GM12878 (cell line): ENCODE measurements around the gene SPP2. TPM values are rescaled to one million over a fixed set of nuclear protein-coding genes. Genes with fewer than 3 reads are reported as not detected.

Experiments
- ATAC-seq: fragments of 200-7000 bp; cut with Tn5 transposase; 3 replicates; pipeline ENCODE4 v1.9.1; 2020; ENCODE audit warnings: mild to moderate bottlenecking, moderate library complexity
- BruUV-seq: library from RNA; stranded (reverse); fragments of 400-500 nt; replicated peaks from 2 replicates; lab custom pipeline; 2021; lab: Mats Ljungman, UMichigan
- CTCF ChIA-PET: fragments of 300-600 bp; sonication (Branson Sonifier 250); formaldehyde crosslinking; extraction: SDS; loops from one replicate; lab custom pipeline; 2021; ENCODE audit warnings: inconsistent platforms; lab: Yijun Ruan, JAX
- POLR2A ChIA-PET: fragments of 350-600 bp; formaldehyde crosslinking; extraction: SDS; loops from one replicate; lab custom pipeline; 2021; ENCODE audit warnings: inconsistent platforms; lab: Charles Lee
- RAD21 ChIA-PET: fragments of 300-600 bp; sonication (Branson Sonifier 250); formaldehyde crosslinking; loops from one replicate; lab custom pipeline; 2023; ENCODE audit warnings: antibody characterized with exemption; ENCODE audit not compliant: unreplicated experiment; lab: Charles Lee
- SMC1A ChIA-PET: fragments of 300-600 bp; sonication (Branson Sonifier 250); formaldehyde crosslinking; loops from one replicate; lab custom pipeline; 2023; ENCODE audit not compliant: unreplicated experiment, uncharacterized antibody; lab: Charles Lee
- DNase-seq: peaks from one replicate; pipeline ENCODE4 v3.0.0-alpha.2; 2011; ENCODE audit warnings: low read depth, low spot score
- FAIRE-seq: peaks from 3 replicates; lab custom pipeline; 2011; peaks lifted over from hg19 to GRCh38; lab: Jason Lieb, UNC
- H2AFZ ChIP-seq: 2 replicates; pipeline ENCODE4 v1.6.0; 2011; ENCODE audit warnings: low read depth, low read length, control low read depth; ENCODE audit not compliant: control insufficient read depth
- H3K27ac ChIP-seq: 2 replicates; pipeline ENCODE4 v1.5.1; 2011; ENCODE audit warnings: control low read depth; ENCODE audit not compliant: control insufficient read depth, insufficient read depth
- H3K27me3 ChIP-seq, 2 experiments: replicated peaks in 1 of 2; 2 replicates each; pipeline versions ENCODE4 v1.6.0 to v1.6.1; 2011; ENCODE audit warnings: low read length in 1 of 2; ENCODE audit not compliant: control insufficient read depth in 2 of 2, insufficient read depth in 2 of 2
- H3K36me3 ChIP-seq, 2 experiments: 2 replicates each; pipeline ENCODE4 v1.5.1; 2011; ENCODE audit warnings: low read length in 1 of 2; ENCODE audit not compliant: control insufficient read depth in 2 of 2, insufficient read depth in 2 of 2
- H3K4me1 ChIP-seq: 2 replicates; pipeline ENCODE4 v1.6.1; 2011; ENCODE audit warnings: mild to moderate bottlenecking, low read length, moderate library complexity, mixed read lengths; ENCODE audit not compliant: control insufficient read depth, insufficient read depth
- H3K4me2 ChIP-seq: 2 replicates; pipeline ENCODE4 v1.6.0; 2011; ENCODE audit warnings: control low read depth; ENCODE audit not compliant: control insufficient read depth, insufficient read depth
- H3K4me3 ChIP-seq: fragments of 200-600 bp; sonication (generic); 2 replicates; pipeline ENCODE4 v1.5.1; 2016
- H3K79me2 ChIP-seq: 2 replicates; pipeline ENCODE4 v1.6.0; 2011; ENCODE audit warnings: low read length; ENCODE audit not compliant: control insufficient read depth, insufficient read depth
- H3K9ac ChIP-seq: 2 replicates; pipeline ENCODE4 v1.8.0; 2011; ENCODE audit warnings: low read length, control low read depth, mixed read lengths; ENCODE audit not compliant: control insufficient read depth, insufficient read depth
- H3K9me3 ChIP-seq: replicated peaks from 3 replicates; pipeline ENCODE4 v1.5.1; 2011; ENCODE audit warnings: mild to moderate bottlenecking, low read length; ENCODE audit not compliant: control insufficient read depth, insufficient read depth
- H4K20me1 ChIP-seq: 2 replicates; pipeline ENCODE4 v1.6.0; 2011; ENCODE audit not compliant: control insufficient read depth, insufficient read depth
- ATF3 ChIP-seq: IDR thresholded peaks from 2 replicates; pipeline ENCODE4 v1.6.1; 2011; ENCODE audit warnings: low read depth, mild to moderate bottlenecking, low read length, moderate library complexity, borderline replicate concordance; ENCODE audit errors: extremely low read depth
- BACH1 ChIP-seq: fragments of 450-650 bp; IDR thresholded peaks from 2 replicates; pipeline ENCODE4 v1.6.1; 2017; ENCODE audit warnings: mild to moderate bottlenecking, borderline replicate concordance
- BRCA1 ChIP-seq: IDR thresholded peaks from 2 replicates; pipeline ENCODE4 v1.6.1; 2011; ENCODE audit warnings: low read depth, low read length, improper control_type of control experiment
- MLLT1 ChIP-seq: fragments of 450-650 bp; IDR thresholded peaks from 2 replicates; pipeline ENCODE4 v1.6.1; 2016; ENCODE audit warnings: mild to moderate bottlenecking
- NFIC ChIP-seq: IDR thresholded peaks from 2 replicates; pipeline ENCODE4 v1.6.1; 2012; ENCODE audit warnings: low read depth, mild to moderate bottlenecking, inconsistent platforms, low read length, moderate library complexity
- NKRF ChIP-seq: fragments of 450-650 bp; conservative IDR thresholded peaks from 2 replicates; pipeline ENCODE4 v1.6.1; 2017; ENCODE audit warnings: mild to moderate bottlenecking, moderate library complexity
- RB1 ChIP-seq: fragments of 450-650 bp; formaldehyde crosslinking; IDR thresholded peaks from 2 replicates; pipeline ENCODE4 v1.6.1; 2017; ENCODE audit warnings: mild to moderate bottlenecking, borderline replicate concordance
- SMC3 ChIP-seq: IDR thresholded peaks from 2 replicates; pipeline ENCODE4 v1.6.1; 2011; ENCODE audit warnings: low read length, improper control_type of control experiment, borderline replicate concordance
- STAT1 ChIP-seq: fragments of 450-650 bp; conservative IDR thresholded peaks from 2 replicates; pipeline ENCODE4 v1.6.1; 2014; ENCODE audit warnings: antibody characterized with exemption, mild to moderate bottlenecking
- WRNIP1 ChIP-seq: IDR thresholded peaks from 2 replicates; pipeline ENCODE4 v1.6.1; 2011; ENCODE audit warnings: low read depth, low read length, improper control_type of control experiment, borderline replicate concordance
- ZZZ3 ChIP-seq: IDR thresholded peaks from 2 replicates; pipeline ENCODE4 v1.6.1; 2011; ENCODE audit warnings: low read depth; ENCODE audit not compliant: control insufficient read depth, insufficient read length
- WGBS: methylation state at CpG from one replicate; pipeline ENCODE4 v1.1.6; 2016; ENCODE audit warnings: low lambda C conversion rate; ENCODE audit not compliant: insufficient replicate concordance, insufficient coverage; ENCODE audit errors: missing lambda C conversion rate; 5-methylcytosine and 5-hydroxymethylcytosine counted together
- in situ Hi-C: fragments of 300-500 bp; cut with MboI; formaldehyde crosslinking; loops from 9 replicates; pipeline ENCODE4 v1.14.3; 2018; ENCODE audit warnings: mixed read lengths
- intact Hi-C: fragments of 100-400 bp; cut with micrococcal nuclease; formaldehyde crosslinking; loops from one replicate; pipeline ENCODE4 v1.14.2; 2022; ENCODE audit not compliant: unreplicated experiment
- polyA plus RNA-seq, 11 experiments: library from polyadenylated mRNA; depleted of rRNA in 4 of 11; unstranded in 6 of 11; stranded (reverse) in 5 of 11; fragments of >200 nt; fragmentation: Nextera tagmentation in 4 of 11; fragmentation: Illumina TruSeq in 1 of 11; extraction: Ambion mirVana in 4 of 11; extraction: Trizol in 1 of 11; gene quantifications; 1 replicate in 1 of 11; 2 replicates in 10 of 11; pipeline versions ENCODE4 v1.2.1 to v1.2.3, GENCODE V29; 2011 to 2016; ENCODE audit warnings: inconsistent platforms in 2 of 11, missing spikeins in 2 of 11, low read depth in 1 of 11
- total RNA-seq, 4 experiments: library from RNA; depleted of rRNA in 3 of 4; stranded (reverse); fragments of >200 nt in 3 of 4; fragmentation: Illumina TruSeq in 1 of 4; extraction: Trizol in 1 of 4; gene quantifications; 2 replicates each; pipeline versions ENCODE4 v1.2.1 to v1.2.3, GENCODE V29; 2013 to 2021

SPP2 gene
- total and polyA plus RNA-seq, 10 of the 15 experiments (the other 5 are each of a cell fraction or from before 2014, with no cell fraction given), result not detected

GRCh38 chr2:234022424-234022823, 28.1 kb upstream of the SPP2 start (continued):
- no peak for TF ChIP-seq ZZZ3
- TF ChIP-seq SMC3, result no peak
- no peak for TF ChIP-seq BRCA1
- TF ChIP-seq STAT1, result no peak
- no peak for TF ChIP-seq ATF3
- no peak for TF ChIP-seq WRNIP1
- TF ChIP-seq MLLT1, result no peak

- no peak for FAIRE-seq
- Histone ChIP-seq H3K9ac (no peak overlapping the region), H3K27me3 (peaks cover 0 to 1% of the 10 kb centered on the region in 2 experiments; a peak in 1 of 4 replicates)
- ChIA-PET CTCF (no interaction called here), SMC1A (interaction anchor here (0.6 to 1.3 kb wide), 3 partner anchors 12 to 487 kb away, joined by 3 read pairs; no protein-coding TSS in a partner anchor)
- TF ChIP-seq BACH1 (no peak), RB1 (no peak), NKRF (no peak), NFIC (no peak)
- TF ChIP-seq, all 136 proteins: peak for 0
- H3K9me3 ChIP-seq, result no peaks in the 10 kb centered on the region; the same call in 1 of the 3 replicates
- no peak overlapping the region for H3K4me2 ChIP-seq
- H2AFZ ChIP-seq, result no peak overlapping the region
- ChIA-PET RAD21 (interaction anchor here (1.9 kb wide), 1 partner anchor 34 kb away, joined by 5 read pairs; no protein-coding TSS in a partner anchor), POLR2A (no interaction called here)
- in situ Hi-C loops, result no loop called here
- no peaks in the 10 kb centered on the region for H3K79me2 ChIP-seq
- peaks cover 3% of the 10 kb centered on the region; the same call in 1 of the 2 replicates for H3K4me1 ChIP-seq
- BruUV-seq, result no TSS peak
- no peak overlapping the region for H3K4me3 ChIP-seq
- H4K20me1 ChIP-seq, result no peaks in the 10 kb centered on the region
- ATAC-seq, result no peak
- 91% methylated on average over 18 of the region's 29 CpGs for WGBS
- H3K36me3 ChIP-seq, result no peaks in the 10 kb centered on the region
- intact Hi-C loops, result no loop called here
- H3K27ac ChIP-seq, result no peak overlapping the region
- no peak for DNase-seq
Measured at GRCh38 chr2:234024304-234024703, 26.2 kb upstream of the SPP2 start.
